Measurements from ENCODE around the gene SNRPA.
"Not testable (repeated sequence)": the region's sequence is repeated elsewhere in the genome, so short reads cannot be mapped to it uniquely, and the experiment has no call there.

SNRPA gene

DNA sequence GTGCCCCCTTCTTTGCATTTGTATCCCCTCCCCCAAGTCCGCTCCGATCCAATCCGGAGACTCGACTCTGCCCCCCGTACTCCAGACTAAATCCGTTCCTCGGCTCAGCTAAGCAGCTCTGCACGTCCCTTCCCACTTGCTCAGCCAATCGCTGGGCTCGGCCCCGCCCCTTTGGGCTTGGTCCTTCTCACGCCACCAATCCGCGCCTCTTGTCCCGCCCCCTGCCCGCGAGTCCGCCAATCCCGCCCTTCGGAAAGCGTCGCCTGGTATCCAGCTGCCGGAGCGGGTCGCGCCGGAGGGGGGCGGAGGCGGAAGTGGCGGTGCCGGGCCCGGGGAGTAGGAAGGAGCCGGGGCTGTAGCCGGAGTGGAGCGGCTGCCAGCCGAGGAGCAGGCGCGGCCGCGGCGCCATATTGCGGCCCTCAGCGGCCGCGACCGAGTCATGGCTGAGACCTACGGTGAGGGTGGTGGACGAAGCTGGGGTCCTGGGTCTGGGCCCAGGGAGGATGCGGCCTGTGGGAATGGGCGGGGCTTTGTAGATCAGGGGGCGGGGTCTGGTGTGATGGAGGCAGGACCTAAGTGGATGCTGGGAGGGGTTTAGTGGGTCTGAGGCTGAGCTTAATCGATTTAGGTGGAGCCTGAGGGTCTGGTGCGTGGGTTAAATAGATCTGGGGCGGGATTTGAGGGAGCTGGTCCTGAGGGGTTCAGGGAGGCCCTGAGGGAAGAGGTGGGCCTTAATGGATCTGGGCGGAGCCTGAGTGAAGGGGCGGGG lies 27.1 kb downstream of the SNRPA start, which contains the start of gene RAB4B:
TSS of gene RAB4B (plus strand) at position 311 of the 769 bp plus-strand sequence. CDS start at position 440, 129 bp downstream.
- peak; percentile 100 for DNase-seq

DNA sequence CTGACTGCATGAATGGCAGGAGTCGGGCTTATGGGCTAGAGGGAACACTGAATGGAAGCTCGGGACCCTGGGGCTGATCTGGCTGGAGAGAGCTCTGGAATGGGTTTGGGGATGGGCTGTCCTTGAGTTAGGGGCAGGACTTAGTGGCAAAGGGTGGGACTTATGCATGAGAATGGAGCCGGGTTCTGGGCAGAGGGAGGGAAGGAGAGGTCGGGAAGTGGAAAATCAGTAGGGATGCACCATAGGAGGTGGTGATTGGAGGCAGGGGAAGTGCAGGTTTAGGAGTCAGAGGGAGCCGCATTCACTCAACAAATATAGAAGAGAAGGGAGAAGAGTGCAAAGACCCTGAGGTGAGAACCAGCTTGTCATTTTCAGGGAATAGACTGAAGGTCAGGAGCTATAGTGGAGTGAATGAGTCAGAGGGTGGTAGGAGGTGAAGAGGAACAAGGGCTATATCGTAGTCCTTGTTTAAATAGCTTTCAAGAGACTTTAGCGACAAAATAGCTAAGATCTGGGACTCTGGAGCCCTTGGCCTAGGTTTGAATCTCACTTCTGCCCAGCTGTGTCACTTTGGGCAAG lies 27.8 kb downstream of the SNRPA start:
- no peak for DNase-seq

DNA sequence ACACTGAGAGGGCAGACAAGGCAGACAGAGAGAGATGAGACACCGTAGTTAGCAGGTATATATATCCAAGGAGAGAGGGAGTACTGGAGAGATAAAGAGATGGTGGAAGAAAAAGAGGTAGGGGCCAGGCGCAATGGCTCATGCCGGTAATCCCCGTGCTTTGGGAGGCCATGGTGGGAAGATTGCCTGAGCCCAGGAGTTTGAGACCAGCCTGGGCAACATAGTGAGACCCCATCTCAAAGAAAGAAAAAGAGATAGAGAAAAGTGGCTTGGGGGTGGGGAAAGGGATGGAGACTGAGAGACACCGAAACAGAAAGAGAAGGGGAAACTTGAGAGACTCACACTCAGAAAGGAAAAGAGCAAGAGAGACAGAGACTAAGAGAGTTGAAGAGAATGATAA lies 29.6 kb downstream of the SNRPA start:
- no peak for DNase-seq

DNA sequence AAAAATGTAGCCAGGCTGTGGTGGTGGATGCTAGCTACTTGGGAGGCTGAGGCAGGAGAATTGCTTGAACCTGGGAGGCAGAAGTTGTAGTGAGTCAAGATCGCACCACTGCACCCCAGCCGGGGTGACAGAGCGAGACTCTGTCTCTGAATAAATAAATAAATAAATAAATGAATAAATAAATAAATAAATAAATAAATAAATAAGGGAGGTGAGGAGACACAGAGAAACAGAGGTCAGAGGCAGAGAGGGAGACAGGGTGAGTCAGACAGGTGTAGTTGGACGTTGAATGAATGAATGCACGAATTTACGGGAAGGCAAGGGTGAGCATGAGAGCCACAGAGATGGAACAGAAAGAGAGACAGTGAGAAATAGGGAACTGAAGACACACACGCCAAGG lies 30.1 kb downstream of the SNRPA start:
- DNase-seq = no peak

DNA sequence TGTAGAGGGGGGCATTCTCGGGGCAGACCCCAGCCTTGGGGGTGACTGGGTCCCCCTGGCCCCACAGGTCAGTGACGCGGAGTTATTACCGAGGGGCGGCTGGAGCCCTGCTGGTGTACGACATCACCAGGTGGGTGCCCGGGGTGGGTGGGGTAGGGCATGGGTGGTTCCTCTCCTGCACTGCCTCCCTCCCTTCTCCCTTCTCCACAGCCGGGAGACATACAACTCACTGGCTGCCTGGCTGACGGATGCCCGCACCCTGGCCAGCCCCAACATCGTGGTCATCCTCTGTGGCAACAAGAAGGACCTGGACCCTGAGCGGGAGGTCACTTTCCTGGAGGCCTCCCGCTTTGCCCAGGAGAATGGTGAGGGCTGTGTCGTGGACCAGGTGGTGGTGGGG lies 32.7 kb downstream of the SNRPA start:
- no peak for DNase-seq

DNA sequence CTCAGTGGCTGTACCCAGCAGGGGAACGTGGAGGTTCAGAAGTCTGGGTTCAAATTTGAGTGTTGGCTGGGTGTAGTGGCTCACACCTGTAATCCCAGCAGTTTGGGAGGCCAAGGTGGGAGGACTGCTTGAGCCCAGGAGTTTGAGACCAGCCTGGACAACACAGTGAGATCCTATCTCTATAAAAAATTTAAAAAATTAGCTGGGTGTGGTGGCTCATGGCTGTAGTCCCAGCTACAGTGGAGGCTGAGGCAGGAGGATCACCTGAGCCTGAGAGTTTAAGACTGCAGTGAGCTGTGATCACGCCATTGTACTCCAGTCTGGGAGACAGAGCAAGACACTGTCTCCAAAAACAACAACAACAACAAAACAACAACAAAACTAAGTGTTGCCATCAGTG lies 33.1 kb downstream of the SNRPA start:
- not testable (repeated sequence) for DNase-seq

DNA sequence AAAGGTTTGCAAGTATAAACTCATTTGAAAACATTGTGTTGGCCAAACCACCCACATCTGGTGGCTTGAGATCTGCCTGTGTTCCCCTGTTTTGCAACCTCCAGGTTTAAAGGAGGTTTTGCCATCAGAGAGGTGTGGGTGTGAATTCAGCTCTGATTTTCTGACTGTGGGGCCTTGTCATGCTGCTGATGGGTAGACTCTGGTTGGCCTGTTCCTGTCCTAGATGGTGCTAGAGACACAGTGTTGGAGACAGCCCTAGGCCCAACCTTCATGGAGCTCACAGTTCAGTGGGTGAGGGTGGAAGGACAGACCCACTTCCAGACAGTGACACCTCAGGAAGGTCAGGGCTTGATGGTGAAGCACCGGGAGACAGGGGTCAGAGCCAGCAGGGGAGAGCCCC lies 34.5 kb downstream of the SNRPA start:
- DNase-seq = no peak

DNA sequence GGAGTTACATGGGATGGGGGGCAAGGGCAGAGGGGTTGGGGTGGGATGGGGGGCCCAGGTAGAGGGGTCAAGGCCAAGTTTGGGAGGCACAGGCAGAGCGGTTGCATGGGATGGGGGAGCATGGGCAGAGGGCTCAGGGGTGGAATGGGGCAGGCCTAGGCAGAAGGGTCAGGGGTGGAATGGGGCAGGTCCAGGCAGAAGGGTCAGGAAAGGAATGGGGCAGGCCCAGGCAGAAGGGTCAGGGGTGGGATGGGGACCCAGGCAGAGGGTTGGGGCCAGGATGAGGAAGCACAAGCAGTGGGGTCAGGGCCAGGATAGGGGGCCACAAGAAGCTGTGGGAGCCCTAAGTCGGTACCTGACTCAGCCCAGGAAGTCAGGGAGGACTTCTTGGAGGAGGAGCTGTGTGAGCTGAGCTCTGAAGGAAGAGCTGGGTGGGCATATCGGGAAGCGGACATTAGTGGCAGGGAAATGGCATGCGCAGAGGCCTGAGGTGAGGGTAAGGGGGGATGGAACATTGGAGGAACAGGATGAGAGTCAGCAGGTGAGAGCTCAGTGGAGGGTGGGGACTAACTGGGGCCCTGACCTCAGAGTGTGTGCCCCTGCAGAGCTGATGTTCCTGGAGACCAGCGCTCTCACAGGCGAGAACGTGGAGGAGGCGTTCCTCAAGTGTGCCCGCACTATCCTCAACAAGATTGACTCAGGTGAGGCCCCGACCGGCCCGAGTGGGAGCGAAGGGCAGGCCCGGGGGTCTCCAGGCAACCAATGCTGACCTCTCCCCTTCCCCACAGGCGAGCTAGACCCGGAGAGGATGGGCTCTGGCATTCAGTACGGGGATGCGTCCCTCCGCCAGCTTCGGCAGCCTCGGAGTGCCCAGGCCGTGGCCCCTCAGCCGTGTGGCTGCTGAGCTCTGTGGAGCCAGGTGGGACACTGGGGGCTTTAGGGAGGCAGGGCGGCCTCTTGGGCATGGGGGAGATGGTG lies 35.3 kb downstream of the SNRPA start:
- no peak for DNase-seq

DNA sequence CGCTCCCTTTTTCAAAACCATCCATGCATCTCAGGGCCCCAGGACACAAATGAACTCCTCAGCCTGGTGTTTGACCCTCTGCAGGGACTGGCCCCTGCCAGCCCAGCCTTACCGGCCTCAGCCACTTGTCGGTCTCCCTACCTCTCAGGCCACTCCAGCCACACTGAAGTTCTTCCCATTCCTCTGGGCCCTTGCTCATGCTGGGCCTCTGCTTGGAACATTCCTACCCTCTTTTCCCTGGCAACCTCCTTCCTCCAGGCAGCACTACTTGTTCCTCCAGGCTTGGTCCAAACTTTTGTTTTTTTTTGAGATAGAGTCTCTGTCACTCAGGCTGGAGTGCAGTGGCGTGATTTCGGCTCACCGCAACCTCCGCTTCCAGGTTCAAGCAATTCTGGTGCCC lies 40.3 kb downstream of the SNRPA start:
- no peak for DNase-seq

DNA sequence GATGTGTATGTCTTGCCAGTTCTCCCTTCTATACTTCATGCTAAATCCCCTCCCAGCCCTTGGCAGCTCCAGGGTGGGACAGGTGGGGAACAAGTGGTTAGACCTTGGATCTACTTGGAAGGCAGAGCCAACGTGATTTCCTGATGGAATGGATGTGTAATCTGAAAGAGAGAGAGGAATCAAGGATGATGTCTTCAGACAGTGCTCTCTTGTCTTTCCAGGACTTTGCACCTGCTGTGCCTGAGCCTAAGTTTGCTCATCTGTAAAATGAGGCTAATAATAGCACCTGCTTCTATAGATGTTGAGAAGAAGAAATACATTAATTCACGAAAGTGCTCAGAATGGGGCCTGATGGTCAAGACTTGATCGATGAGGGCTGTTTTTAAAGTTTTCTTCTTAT lies 41.0 kb downstream of the SNRPA start:
- no peak for DNase-seq

DNA sequence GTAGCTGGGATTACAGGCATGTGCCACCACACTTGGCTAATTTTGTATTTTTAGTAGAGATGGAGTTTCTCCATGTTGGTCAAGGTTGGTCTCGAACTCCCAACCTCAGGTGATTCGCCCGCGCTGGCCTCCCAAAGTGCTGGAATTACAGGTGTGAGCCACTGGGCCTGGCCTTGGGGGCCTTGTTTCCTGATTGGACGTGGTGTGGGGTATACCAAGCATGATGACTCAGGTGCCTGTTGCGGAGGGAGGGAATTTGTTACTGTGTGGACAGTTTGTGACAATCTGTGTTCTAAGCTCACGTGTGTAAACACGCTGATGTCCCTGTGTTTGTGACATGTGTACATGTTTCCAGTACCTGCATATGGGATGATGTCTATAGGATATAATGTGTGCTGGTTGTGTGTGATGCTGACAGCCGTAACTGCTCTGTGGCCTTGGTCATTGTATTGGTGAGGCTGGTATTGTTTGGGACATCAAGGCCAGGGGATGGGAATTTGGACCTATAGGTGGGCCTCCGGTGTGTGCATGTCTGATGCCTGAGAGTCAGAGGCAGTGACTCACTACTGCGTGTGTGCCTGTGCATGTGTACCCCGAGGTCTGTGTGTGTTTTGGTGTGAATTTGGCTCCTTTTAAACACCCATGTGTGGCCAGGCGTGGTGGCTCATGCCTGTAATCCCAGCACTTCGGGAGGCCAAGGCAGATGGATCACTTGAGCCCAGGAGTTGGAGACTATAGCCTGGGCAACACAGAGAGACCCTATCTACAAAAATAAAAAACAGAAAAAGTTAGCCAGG lies 46.4 kb downstream of the SNRPA start:
- DNase-seq = no peak

DNA sequence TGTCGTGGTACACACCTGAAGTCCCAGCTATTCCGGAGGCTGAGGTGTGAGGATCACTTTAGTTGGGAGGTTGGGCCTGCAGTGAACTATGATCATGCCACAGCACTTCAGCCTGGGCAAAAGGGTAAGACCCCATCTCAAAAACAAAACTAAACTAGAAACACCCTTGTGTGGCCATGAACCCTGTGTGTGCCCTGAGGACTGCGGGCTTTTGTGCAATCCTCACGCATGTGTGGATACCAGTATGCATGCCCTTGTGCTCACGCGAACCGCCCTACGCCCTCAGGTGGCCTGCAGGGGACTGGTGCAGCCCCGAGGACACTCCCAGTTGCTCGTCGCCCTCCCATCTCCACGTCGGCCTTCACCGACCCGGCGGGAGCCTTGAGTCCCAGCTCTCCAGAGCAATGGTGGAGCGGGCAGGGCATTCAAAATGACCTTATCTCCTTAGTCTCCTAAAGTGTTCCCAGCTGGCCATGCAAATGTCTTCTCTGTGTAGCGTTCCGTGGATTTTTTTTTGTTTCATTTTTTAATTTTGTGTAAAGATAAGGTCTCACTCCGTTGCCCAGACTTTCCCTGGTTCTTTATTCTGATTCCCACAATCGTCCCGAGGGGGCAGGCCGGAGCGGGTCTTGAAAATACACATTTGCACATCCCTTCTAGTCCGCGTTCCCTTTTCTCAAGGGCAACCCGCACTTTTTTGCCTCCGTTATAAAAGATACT lies 47.1 kb downstream of the SNRPA start:
- DNase-seq = peak; percentile 91

DNA sequence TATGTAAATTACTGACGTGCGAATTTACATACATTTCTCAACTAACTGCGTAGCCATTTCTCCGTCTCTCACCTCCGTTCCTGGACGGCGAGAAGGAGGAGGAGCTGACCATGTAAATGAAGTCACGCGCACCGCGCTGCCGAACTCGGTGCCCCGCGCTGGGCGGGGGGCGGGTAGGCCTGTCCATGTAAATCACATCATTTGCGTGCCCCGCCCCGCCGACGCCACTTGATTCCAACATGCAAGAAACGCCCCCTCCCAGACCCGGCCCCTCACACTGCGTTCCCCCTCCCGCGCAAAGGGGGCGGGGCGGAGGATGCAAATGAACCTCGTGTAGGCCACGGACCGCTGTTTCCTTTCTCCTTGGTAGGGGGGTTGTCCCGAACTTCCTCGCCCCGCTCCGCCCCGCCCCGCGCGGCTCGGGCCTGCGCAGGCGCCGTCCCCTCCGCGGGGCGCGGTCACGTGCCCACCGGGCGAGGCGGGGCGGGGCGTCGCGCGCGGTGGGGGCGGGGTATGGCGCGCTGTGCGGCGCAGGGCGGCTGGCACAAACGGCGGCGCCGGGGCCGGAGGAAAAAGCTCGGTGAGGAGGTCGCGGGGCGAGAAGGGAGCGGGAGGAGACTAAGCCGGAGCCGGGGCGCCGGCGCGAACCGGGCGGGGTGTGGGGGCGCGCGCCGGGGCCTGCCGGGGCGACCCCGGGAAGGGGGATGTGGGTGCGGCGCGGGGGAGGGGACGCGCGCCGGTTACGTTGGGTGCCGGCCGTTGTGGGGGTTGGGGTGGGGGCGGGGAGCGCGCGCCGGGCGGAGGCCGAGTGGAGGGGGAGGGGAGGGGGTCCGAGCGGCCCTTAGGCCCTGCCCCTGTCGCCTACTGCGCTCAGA lies 47.9 kb downstream of the SNRPA start, which contains the start of gene EGLN2:
TSS of gene EGLN2 (plus strand) at position 509 of the 875 bp plus-strand sequence. CDS start 1,382 bp downstream, outside the sequence.
- DNase-seq = peak; percentile 98

DNA sequence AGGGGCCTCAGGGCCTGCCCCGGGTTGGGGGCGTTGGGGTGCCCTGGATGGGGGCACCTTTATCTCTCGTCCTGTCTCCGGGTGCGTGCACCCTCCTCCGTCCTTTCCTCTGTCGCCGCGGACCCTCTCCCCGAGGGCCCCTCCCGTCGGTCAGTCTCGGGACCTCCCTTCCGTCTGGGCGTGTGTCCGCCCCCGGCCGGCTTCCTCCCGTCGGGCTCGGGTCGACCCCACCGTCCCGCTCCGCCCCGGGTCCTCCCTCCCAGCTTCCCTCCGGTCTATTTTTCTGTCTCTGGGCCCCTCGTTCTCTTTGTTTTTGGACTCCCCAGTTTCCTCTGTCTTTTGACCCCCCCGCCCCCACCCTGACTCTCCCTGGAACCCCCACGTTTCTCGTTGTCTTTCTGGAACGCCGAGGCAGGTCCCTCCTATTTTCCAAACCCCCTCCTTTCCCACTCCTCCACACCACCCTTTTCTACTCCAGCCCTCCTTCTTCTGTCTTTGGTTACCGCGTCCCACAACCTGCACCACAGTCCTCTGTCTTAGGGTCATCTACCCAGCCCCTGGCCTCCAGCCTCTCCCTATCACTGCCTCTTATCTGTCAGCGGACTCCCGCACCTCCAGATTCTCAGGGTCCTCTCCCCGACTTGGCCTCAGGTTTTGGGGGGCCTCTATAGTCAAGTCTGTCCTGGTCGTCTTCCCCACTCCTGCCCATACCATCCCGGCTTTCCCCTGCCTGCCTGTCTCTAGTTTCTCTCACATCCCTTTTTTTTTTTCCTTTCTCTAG lies 48.7 kb downstream of the SNRPA start:
- DNase-seq = no peak

DNA sequence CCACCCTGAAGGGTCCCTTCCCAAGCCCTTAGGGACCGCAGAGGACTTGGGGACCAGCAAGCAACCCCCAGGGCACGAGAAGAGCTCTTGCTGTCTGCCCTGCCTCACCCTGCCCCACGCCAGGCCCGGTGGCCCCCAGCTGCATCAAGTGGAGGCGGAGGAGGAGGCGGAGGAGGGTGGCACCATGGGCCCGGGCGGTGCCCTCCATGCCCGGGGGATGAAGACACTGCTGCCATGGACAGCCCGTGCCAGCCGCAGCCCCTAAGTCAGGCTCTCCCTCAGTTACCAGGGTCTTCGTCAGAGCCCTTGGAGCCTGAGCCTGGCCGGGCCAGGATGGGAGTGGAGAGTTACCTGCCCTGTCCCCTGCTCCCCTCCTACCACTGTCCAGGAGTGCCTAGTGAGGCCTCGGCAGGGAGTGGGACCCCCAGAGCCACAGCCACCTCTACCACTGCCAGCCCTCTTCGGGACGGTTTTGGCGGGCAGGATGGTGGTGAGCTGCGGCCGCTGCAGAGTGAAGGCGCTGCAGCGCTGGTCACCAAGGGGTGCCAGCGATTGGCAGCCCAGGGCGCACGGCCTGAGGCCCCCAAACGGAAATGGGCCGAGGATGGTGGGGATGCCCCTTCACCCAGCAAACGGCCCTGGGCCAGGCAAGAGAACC lies 49.5 kb downstream of the SNRPA start:
- DNase-seq = no peak

DNA sequence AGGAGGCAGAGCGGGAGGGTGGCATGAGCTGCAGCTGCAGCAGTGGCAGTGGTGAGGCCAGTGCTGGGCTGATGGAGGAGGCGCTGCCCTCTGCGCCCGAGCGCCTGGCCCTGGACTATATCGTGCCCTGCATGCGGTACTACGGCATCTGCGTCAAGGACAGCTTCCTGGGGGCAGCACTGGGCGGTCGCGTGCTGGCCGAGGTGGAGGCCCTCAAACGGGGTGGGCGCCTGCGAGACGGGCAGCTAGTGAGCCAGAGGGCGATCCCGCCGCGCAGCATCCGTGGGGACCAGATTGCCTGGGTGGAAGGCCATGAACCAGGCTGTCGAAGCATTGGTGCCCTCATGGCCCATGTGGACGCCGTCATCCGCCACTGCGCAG lies 50.0 kb downstream of the SNRPA start:
- no peak for DNase-seq

DNA sequence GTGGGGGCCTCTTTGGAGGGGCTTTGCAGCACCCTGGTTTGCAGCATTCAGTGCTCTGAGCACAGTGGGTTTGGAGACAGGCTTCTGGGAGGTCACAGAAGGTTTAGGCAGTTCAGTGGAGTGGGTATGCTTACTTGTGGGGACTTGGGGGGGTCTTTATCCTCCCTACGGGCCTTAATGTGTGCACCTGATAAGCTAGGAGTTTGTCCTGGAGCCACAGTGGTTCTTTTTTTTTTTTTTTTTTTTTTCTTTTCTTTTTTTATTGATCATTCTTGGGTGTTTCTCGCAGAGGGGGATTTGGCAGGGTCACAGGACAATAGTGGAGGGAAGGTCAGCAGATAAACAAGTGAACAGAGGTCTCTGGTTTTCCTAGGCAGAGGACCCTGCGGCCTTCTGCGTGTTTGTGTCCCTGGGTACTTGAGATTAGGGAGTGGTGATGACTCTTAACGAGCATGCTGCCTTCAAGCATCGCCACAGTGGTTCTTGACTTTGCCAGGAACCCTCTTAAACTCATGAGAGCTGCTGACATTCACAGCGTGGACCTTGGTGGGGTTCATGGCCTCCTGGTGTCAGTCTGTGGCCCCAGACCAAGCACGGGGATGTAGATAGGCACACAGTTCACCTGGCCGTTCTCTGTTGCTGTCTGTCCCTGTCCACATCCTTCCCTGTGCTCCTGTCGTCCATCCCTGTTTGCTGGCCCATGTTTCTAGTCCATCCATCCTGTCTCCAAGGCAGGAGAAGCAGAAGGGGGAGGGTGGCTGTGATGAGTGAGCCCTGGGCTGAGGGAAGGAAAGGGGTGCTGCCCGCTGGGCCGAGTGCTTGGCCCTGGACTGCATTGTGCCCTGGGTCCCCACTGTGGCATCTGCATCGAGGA lies 50.7 kb downstream of the SNRPA start:
- no peak for DNase-seq
